Liver (tissue), 9 donors: ENCODE data around the gene FRRS1. TPM values are rescaled to one million over a fixed set of nuclear protein-coding genes. Genes with fewer than 3 reads are reported as not detected.

ENCODE experiments used
- DNase-seq: peaks from one replicate; pipeline ENCODE4 v3.0.0-alpha.2; 2017; ENCODE audit warnings: low spot score
- H3K27ac ChIP-seq, 2 donors: one replicate each; pipeline ENCODE4 v1.7.0; 2013; ENCODE audit warnings: inconsistent platforms in 2 of 2, low read length in 2 of 2, control low read depth in 1 of 2, low read depth in 1 of 2, mild to moderate bottlenecking in 1 of 2
- H3K27me3 ChIP-seq, 4 donors: one replicate each; pipeline versions ENCODE4 v1.6.1 to v1.7.0; 2013; ENCODE audit warnings: low read length in 3 of 4, inconsistent platforms in 1 of 4, mild to moderate bottlenecking in 1 of 4, moderate library complexity in 1 of 4; ENCODE audit not compliant: control insufficient read depth in 4 of 4, insufficient read depth in 4 of 4
- H3K36me3 ChIP-seq, 4 donors: one replicate each; pipeline versions ENCODE4 v1.6.1 to v1.7.0; 2013; ENCODE audit warnings: low read length in 3 of 4, mild to moderate bottlenecking in 3 of 4, low read depth in 1 of 4, moderate library complexity in 1 of 4; ENCODE audit not compliant: control insufficient read depth in 4 of 4, insufficient read depth in 3 of 4
- H3K4me1 ChIP-seq, 4 donors: one replicate each; pipeline versions ENCODE4 v1.6.1 to v1.7.0; 2013; ENCODE audit warnings: low read length in 3 of 4, mild to moderate bottlenecking in 3 of 4, moderate library complexity in 1 of 4; ENCODE audit not compliant: control insufficient read depth in 4 of 4, insufficient read depth in 4 of 4
- H3K4me3 ChIP-seq, 3 donors: one replicate each; pipeline versions ENCODE4 v1.6.1 to v1.7.0; 2013; ENCODE audit warnings: low read length in 3 of 3, control low read depth in 1 of 3, low read depth in 1 of 3, mild to moderate bottlenecking in 1 of 3
- H3K9ac ChIP-seq, 2 donors: one replicate each; pipeline ENCODE4 v1.7.0; 2013; ENCODE audit warnings: low read length in 2 of 2, mild to moderate bottlenecking in 2 of 2, moderate library complexity in 2 of 2, control low read depth in 1 of 2, low read depth in 1 of 2
- H3K9me3 ChIP-seq, 4 donors: one replicate each; pipeline versions ENCODE4 v1.6.1 to v1.7.0; 2013; ENCODE audit warnings: low read length in 3 of 4; ENCODE audit not compliant: control insufficient read depth in 4 of 4
- EGR1 ChIP-seq, 2 donors: IDR thresholded peaks; 2 replicates each; pipeline ENCODE4 v1.6.1; 2016 to 2018; ENCODE audit warnings: antibody characterized with exemption in 2 of 2, low read depth in 2 of 2
- FOXA1 ChIP-seq: IDR thresholded peaks from 2 replicates; pipeline ENCODE4 v1.6.1; 2016; ENCODE audit warnings: antibody characterized with exemption
- FOXA2 ChIP-seq: IDR thresholded peaks from 2 replicates; pipeline ENCODE4 v1.6.1; 2016; ENCODE audit warnings: antibody characterized with exemption
- GABPA ChIP-seq, 2 donors: IDR thresholded peaks in 1 of 2; conservative IDR thresholded peaks in 1 of 2; 2 replicates each; pipeline ENCODE4 v1.6.1; 2016; ENCODE audit warnings: antibody characterized with exemption in 2 of 2, mild to moderate bottlenecking in 1 of 2, moderate library complexity in 1 of 2
- HNF4A ChIP-seq, 2 donors: conservative IDR thresholded peaks; 2 replicates each; pipeline ENCODE4 v1.6.1; 2016; ENCODE audit warnings: antibody characterized with exemption in 2 of 2, mild to moderate bottlenecking in 2 of 2
- HNF4G ChIP-seq: IDR thresholded peaks from 2 replicates; pipeline ENCODE4 v1.6.1; 2016; ENCODE audit warnings: antibody characterized with exemption
- JUND ChIP-seq, 2 donors: IDR thresholded peaks; 2 replicates each; pipeline ENCODE4 v1.6.1; 2016; ENCODE audit warnings: antibody characterized with exemption in 2 of 2
- NR2F2 ChIP-seq: IDR thresholded peaks from 2 replicates; pipeline ENCODE4 v1.6.1; 2016; ENCODE audit warnings: antibody characterized with exemption
- RAD21 ChIP-seq, 2 donors: IDR thresholded peaks; 2 replicates each; pipeline ENCODE4 v1.6.1; 2016; ENCODE audit warnings: antibody characterized with exemption in 2 of 2, mild to moderate bottlenecking in 2 of 2
- RXRA ChIP-seq, 2 donors: IDR thresholded peaks; 2 replicates each; pipeline ENCODE4 v1.6.1; 2017 to 2018; ENCODE audit warnings: antibody characterized with exemption in 2 of 2, mild to moderate bottlenecking in 1 of 2
- SP1 ChIP-seq: IDR thresholded peaks from 2 replicates; pipeline ENCODE4 v1.6.1; 2018; ENCODE audit warnings: antibody characterized with exemption, mild to moderate bottlenecking
- TAF1 ChIP-seq: conservative IDR thresholded peaks from 2 replicates; pipeline ENCODE4 v1.6.1; 2016; ENCODE audit warnings: antibody characterized with exemption, mild to moderate bottlenecking
- YY1 ChIP-seq: IDR thresholded peaks from 2 replicates; pipeline ENCODE4 v1.6.1; 2016; ENCODE audit warnings: antibody characterized with exemption, mild to moderate bottlenecking
- WGBS: extraction: QIAGEN DNeasy Blood & Tissue Kit; methylation state at CpG from one replicate; pipeline ENCODE4 v1.1.7; 2013; 5-methylcytosine and 5-hydroxymethylcytosine counted together
- polyA plus RNA-seq, 2 donors: library from polyadenylated mRNA; stranded (reverse) in 1 of 2; unstranded in 1 of 2; fragments of 200-250 nt in 1 of 2; fragments of >200 nt in 1 of 2; fragmentation: Nextera tagmentation in 1 of 2; extraction: Ambion mirVana in 1 of 2; gene quantifications; one replicate each; pipeline versions ENCODE4 v1.2.1 to v1.2.3, GENCODE V29; 2013 to 2015
- total RNA-seq, 2 donors: library from RNA; depleted of rRNA; stranded (reverse); fragments of >200 nt; gene quantifications; one replicate each; pipeline ENCODE4 v1.2.3, GENCODE V29; 2014
- TF ChIP-seq, protein P1 (sequence below): IDR thresholded peaks from 2 replicates; pipeline ENCODE4 v1.6.1; 2016; ENCODE audit warnings: antibody characterized with exemption, mild to moderate bottlenecking
- TF ChIP-seq, protein P2 (sequence below): IDR thresholded peaks from 2 replicates; pipeline ENCODE4 v1.6.1; 2016; ENCODE audit warnings: antibody characterized with exemption
- TF ChIP-seq, protein P3 (sequence below): IDR thresholded peaks from 2 replicates; pipeline ENCODE4 v1.6.1; 2016; ENCODE audit warnings: antibody characterized with exemption
- TF ChIP-seq, protein P4 (sequence below): IDR thresholded peaks from 2 replicates; pipeline ENCODE4 v1.6.1; 2016; ENCODE audit warnings: antibody characterized with exemption
- TF ChIP-seq, protein P5 (sequence below): fragments of 150-350 bp; IDR thresholded peaks from 2 replicates; pipeline ENCODE4 v1.5.1; 2017; ENCODE audit warnings: improper control_type of control experiment, low read depth, low read length; ENCODE audit not compliant: missing input control
- donor health status: healthy.
- donor health status: healthy.
- donor health status: healthy.
- donor health status: healthy.
- donor health status: healthy.

The FRRS1 gene
- total and polyA plus RNA-seq, 4 donors, result 2.7 to 87.4 (median 30.4) TPM

DNA sequence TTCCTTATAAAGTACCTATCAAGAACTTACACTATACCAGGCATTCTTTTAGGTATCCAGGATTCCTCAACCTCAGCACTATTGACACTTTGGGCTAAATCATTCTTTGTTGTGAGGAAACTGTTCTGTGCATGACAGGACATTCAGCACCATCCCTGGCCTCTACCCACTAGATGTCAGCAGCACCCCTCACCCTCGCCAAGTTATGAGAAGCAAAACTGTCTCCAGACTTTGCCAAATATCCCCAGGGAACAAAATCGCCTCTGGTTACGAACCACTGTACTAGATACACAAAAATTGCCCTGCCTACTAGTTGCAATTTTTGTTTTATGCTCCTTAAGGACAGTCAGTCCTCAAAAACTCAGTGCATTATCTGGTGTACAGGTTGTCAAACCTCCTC is 84.9 kb downstream of the FRRS1 start:
- no peak for DNase-seq
- WGBS, result 92% methylated on average over 3 of the region's 3 CpGs
- TF ChIP-seq JUND (IDR thresholded peaks at IDR 0.05) (no peak), TAF1 (no peak), FOXA2 (no peak), RAD21 (IDR thresholded peaks at IDR 0.05) (no peak), EGR1 (IDR thresholded peaks at IDR 0.05; ENCODE audit: low read depth in 2 of 2) (no peak), NR2F2 (no peak), YY1 (no peak), FOXA1 (no peak), SP1 (no peak), RXRA (IDR thresholded peaks at IDR 0.05) (no peak), HNF4A (conservative IDR thresholded peaks at IDR 0.05) (no peak), HNF4G (no peak), GABPA (IDR thresholded peaks at IDR 0.05 in 1 of 2, conservative IDR thresholded peaks at IDR 0.05 in 1 of 2) (no peak)
- TF ChIP-seq, protein P1, sequence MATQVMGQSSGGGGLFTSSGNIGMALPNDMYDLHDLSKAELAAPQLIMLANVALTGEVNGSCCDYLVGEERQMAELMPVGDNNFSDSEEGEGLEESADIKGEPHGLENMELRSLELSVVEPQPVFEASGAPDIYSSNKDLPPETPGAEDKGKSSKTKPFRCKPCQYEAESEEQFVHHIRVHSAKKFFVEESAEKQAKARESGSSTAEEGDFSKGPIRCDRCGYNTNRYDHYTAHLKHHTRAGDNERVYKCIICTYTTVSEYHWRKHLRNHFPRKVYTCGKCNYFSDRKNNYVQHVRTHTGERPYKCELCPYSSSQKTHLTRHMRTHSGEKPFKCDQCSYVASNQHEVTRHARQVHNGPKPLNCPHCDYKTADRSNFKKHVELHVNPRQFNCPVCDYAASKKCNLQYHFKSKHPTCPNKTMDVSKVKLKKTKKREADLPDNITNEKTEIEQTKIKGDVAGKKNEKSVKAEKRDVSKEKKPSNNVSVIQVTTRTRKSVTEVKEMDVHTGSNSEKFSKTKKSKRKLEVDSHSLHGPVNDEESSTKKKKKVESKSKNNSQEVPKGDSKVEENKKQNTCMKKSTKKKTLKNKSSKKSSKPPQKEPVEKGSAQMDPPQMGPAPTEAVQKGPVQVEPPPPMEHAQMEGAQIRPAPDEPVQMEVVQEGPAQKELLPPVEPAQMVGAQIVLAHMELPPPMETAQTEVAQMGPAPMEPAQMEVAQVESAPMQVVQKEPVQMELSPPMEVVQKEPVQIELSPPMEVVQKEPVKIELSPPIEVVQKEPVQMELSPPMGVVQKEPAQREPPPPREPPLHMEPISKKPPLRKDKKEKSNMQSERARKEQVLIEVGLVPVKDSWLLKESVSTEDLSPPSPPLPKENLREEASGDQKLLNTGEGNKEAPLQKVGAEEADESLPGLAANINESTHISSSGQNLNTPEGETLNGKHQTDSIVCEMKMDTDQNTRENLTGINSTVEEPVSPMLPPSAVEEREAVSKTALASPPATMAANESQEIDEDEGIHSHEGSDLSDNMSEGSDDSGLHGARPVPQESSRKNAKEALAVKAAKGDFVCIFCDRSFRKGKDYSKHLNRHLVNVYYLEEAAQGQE, result no peak
- TF ChIP-seq, protein P2, sequence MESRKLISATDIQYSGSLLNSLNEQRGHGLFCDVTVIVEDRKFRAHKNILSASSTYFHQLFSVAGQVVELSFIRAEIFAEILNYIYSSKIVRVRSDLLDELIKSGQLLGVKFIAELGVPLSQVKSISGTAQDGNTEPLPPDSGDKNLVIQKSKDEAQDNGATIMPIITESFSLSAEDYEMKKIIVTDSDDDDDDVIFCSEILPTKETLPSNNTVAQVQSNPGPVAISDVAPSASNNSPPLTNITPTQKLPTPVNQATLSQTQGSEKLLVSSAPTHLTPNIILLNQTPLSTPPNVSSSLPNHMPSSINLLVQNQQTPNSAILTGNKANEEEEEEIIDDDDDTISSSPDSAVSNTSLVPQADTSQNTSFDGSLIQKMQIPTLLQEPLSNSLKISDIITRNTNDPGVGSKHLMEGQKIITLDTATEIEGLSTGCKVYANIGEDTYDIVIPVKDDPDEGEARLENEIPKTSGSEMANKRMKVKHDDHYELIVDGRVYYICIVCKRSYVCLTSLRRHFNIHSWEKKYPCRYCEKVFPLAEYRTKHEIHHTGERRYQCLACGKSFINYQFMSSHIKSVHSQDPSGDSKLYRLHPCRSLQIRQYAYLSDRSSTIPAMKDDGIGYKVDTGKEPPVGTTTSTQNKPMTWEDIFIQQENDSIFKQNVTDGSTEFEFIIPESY, result no peak
- TF ChIP-seq, protein P3, sequence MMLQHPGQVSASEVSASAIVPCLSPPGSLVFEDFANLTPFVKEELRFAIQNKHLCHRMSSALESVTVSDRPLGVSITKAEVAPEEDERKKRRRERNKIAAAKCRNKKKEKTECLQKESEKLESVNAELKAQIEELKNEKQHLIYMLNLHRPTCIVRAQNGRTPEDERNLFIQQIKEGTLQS, result no peak
- TF ChIP-seq, protein P4, sequence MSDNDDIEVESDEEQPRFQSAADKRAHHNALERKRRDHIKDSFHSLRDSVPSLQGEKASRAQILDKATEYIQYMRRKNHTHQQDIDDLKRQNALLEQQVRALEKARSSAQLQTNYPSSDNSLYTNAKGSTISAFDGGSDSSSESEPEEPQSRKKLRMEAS, result no peak
- TF ChIP-seq, protein P5, sequence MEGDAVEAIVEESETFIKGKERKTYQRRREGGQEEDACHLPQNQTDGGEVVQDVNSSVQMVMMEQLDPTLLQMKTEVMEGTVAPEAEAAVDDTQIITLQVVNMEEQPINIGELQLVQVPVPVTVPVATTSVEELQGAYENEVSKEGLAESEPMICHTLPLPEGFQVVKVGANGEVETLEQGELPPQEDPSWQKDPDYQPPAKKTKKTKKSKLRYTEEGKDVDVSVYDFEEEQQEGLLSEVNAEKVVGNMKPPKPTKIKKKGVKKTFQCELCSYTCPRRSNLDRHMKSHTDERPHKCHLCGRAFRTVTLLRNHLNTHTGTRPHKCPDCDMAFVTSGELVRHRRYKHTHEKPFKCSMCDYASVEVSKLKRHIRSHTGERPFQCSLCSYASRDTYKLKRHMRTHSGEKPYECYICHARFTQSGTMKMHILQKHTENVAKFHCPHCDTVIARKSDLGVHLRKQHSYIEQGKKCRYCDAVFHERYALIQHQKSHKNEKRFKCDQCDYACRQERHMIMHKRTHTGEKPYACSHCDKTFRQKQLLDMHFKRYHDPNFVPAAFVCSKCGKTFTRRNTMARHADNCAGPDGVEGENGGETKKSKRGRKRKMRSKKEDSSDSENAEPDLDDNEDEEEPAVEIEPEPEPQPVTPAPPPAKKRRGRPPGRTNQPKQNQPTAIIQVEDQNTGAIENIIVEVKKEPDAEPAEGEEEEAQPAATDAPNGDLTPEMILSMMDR, result no peak
- Histone ChIP-seq H3K27me3 (no peaks in the 10 kb centered on the region), H3K9me3 (no peaks in the 10 kb centered on the region), H3K4me1 (peaks cover 1 to 21% (median 8%) of the 10 kb centered on the region in 4 donors), H3K36me3 (peaks cover 0 to 30% (median 8%) of the 10 kb centered on the region in 4 donors), H3K27ac (no peak overlapping the region), H3K4me3 (no peak overlapping the region), H3K9ac (no peak overlapping the region)
